ENCODE results near the gene LY6G6C. TPM values are rescaled to one million over a fixed set of nuclear protein-coding genes. Genes with fewer than 3 reads are reported as not detected.

LY6G6C gene
- total and polyA plus RNA-seq, 2 of the 13 experiments (the other 11 are each of a cell fraction or from before 2014, with no cell fraction given): 0.15 TPM; not detected in 1

DNA sequence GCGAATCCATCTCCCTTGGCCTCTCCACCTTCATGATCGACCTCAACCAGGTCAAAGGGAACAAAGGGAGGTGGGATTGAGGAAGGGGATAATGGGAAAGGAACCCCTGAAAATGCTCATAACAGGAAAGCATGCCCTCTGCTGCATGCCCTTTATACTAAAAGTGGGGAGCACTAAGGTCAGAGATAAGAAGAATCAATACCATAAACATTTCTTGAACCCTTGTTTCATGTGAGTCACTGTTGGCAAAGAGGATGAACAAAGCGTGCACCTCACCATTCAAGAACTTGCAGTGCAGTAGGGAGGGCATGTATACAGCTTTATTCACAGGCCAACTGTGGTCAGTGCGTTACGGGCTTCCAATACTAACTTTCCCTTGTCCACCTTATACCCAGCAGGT lies 39.2 kb upstream of the LY6G6C start (continued):
- TF ChIP-seq, protein P1, sequence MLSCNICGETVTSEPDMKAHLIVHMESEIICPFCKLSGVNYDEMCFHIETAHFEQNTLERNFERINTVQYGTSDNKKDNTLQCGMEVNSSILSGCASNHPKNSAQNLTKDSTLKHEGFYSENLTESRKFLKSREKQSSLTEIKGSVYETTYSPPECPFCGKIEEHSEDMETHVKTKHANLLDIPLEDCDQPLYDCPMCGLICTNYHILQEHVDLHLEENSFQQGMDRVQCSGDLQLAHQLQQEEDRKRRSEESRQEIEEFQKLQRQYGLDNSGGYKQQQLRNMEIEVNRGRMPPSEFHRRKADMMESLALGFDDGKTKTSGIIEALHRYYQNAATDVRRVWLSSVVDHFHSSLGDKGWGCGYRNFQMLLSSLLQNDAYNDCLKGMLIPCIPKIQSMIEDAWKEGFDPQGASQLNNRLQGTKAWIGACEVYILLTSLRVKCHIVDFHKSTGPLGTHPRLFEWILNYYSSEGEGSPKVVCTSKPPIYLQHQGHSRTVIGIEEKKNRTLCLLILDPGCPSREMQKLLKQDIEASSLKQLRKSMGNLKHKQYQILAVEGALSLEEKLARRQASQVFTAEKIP (CRISPR knock-in tag; IDR thresholded peaks at IDR 0.05; ENCODE audit: borderline replicate concordance): no peak
- TF ChIP-seq MBD4 (IDR thresholded peaks at IDR 0.05; ENCODE audit: borderline replicate concordance, low read length) (no peak), SMC3 (IDR thresholded peaks at IDR 0.05; ENCODE audit: low read length) (no peak; the same call in 1 of the 2 replicates)
- TF ChIP-seq, protein P2, sequence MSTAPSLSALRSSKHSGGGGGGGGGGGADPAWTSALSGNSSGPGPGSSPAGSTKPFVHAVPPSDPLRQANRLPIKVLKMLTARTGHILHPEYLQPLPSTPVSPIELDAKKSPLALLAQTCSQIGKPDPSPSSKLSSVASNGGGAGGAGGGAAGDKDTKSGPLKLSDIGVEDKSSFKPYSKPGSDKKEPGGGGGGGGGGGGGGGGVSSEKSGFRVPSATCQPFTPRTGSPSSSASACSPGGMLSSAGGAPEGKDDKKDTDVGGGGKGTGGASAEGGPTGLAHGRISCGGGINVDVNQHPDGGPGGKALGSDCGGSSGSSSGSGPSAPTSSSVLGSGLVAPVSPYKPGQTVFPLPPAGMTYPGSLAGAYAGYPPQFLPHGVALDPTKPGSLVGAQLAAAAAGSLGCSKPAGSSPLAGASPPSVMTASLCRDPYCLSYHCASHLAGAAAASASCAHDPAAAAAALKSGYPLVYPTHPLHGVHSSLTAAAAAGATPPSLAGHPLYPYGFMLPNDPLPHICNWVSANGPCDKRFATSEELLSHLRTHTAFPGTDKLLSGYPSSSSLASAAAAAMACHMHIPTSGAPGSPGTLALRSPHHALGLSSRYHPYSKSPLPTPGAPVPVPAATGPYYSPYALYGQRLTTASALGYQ (CRISPR knock-in tag; IDR thresholded peaks at IDR 0.05): no peak

DNA sequence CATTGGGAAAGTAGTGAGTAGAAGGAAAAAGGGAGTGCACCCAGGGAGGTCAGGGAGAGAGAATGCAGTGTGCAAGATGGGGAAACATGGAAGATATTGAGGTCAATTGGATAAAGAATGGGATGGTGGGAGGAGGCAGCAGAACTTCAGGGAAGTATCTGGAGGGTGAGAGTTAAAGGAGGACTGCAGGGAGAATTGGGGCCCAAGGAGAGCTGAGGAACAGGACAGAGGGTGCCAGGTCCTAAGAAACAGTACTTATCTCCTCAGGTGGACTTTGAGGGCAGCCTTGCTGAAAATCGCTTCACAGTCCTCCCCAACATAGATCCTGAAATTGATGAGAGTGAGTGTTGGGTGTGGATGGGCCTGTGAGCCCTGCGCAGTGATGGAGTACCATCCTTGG lies 36.7 kb upstream of the LY6G6C start:
- Histone ChIP-seq H3K4me2 (ENCODE audit: low read depth, low read length) (no peak overlapping the region), H4K20me1 (ENCODE audit: insufficient read depth, low read length) (no peaks in the 10 kb centered on the region), H3K27ac (ENCODE audit: extremely low read length, insufficient read depth, low read length) (no peak overlapping the region), H3K9ac (ENCODE audit: insufficient read depth, low read depth, low read length) (no peak overlapping the region), H3K9me3 (ENCODE audit: low read length) (no peaks in the 10 kb centered on the region), H3K27me3 (ENCODE audit: control insufficient read depth in 1 of 2, insufficient read depth in 2 of 2, low read length in 2 of 2) (no peaks in the 10 kb centered on the region), H3K4me1 (ENCODE audit: insufficient read depth, low read length) (peaks cover 16% of the 10 kb centered on the region), H3K79me2 (ENCODE audit: insufficient read depth, low read length) (no peaks in the 10 kb centered on the region), H3K4me3 (replicated peaks in 1 of 3; ENCODE audit: insufficient read depth in 1 of 3, low read depth in 2 of 3, low read length in 3 of 3) (no peak overlapping the region), H2AFZ (ENCODE audit: low read length) (no peak overlapping the region), H3K36me3 (replicated peaks in 1 of 2; ENCODE audit: control insufficient read depth in 1 of 2, insufficient read depth in 2 of 2, low read length in 2 of 2) (peaks cover 0 to 2% of the 10 kb centered on the region in 2 experiments; a peak in 3 of 5 replicates)
- WGBS (ENCODE audit: low lambda C conversion rate): 100% methylated on average over 2 of the region's 2 CpGs
- in situ Hi-C loops (cut with HindIII; ENCODE audit: extremely low pct_ligation_motif_present, low pct_unique_long_range_greater_than_20kb): no loop called here
- CTCF ChIA-PET (ENCODE audit: low intra/inter-chr PET ratio, low total read pairs): no interaction called here
- intact Hi-C loops (cut with micrococcal nuclease; ENCODE audit: unreplicated experiment): no loop called here
- no peak for ATAC-seq
- POLR2A ChIA-PET: interaction anchor here (1.2 to 11.5 kb wide), 2 partner anchors 21 to 29 kb away, joined by 3 to 96 read pairs; partner anchors contain the start of genes CLIC1, DDAH2 and MSH5
- FAIRE-seq: no peak
- DNase-seq (ENCODE audit: low spot score): no peak
- no TSS peak for BruUV-seq (replicated peaks)
- TF ChIP-seq, protein P3, sequence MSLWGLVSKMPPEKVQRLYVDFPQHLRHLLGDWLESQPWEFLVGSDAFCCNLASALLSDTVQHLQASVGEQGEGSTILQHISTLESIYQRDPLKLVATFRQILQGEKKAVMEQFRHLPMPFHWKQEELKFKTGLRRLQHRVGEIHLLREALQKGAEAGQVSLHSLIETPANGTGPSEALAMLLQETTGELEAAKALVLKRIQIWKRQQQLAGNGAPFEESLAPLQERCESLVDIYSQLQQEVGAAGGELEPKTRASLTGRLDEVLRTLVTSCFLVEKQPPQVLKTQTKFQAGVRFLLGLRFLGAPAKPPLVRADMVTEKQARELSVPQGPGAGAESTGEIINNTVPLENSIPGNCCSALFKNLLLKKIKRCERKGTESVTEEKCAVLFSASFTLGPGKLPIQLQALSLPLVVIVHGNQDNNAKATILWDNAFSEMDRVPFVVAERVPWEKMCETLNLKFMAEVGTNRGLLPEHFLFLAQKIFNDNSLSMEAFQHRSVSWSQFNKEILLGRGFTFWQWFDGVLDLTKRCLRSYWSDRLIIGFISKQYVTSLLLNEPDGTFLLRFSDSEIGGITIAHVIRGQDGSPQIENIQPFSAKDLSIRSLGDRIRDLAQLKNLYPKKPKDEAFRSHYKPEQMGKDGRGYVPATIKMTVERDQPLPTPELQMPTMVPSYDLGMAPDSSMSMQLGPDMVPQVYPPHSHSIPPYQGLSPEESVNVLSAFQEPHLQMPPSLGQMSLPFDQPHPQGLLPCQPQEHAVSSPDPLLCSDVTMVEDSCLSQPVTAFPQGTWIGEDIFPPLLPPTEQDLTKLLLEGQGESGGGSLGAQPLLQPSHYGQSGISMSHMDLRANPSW (CRISPR knock-in tag; IDR thresholded peaks at IDR 0.05; ENCODE audit: borderline replicate concordance): no peak
- TF ChIP-seq ZNF329 (CRISPR knock-in tag; IDR thresholded peaks at IDR 0.05; ENCODE audit: low read depth) (no peak), PAF1 (CRISPR knock-in tag; IDR thresholded peaks at IDR 0.05) (no peak), RXRB (CRISPR knock-in tag; IDR thresholded peaks at IDR 0.05; ENCODE audit: borderline replicate concordance) (no peak), MEF2D (CRISPR knock-in tag; IDR thresholded peaks at IDR 0.05) (no peak), RELA (CRISPR knock-in tag; IDR thresholded peaks at IDR 0.05) (no peak)
- TF ChIP-seq, protein P2 (CRISPR knock-in tag; IDR thresholded peaks at IDR 0.05): no peak

Measured in HepG2 (cell line).